Stromal cell of bone marrow (primary cell): ENCODE results near the gene SCN4A.
"Not testable (repeated sequence)": the region's sequence is repeated elsewhere in the genome, so short reads cannot be mapped to it uniquely, and the experiment has no call there.

ENCODE experiments used
- DNase-seq: peaks from one replicate; pipeline ENCODE4 v3.0.0-alpha.2; 2012; ENCODE audit warnings: low read depth

Gene SCN4A

GRCh38 chr17:63934183-63935112, 38.3 kb downstream of the SCN4A start:
- no peak for DNase-seq

- no peak for DNase-seq
Measured at GRCh38 chr17:63933598-63933997, 39.1 kb downstream of the SCN4A start.

GRCh38 chr17:63932721-63933120, 40.0 kb downstream of the SCN4A start:
- no peak for DNase-seq

- DNase-seq = no peak
Measured at GRCh38 chr17:63931981-63932561, 40.6 kb downstream of the SCN4A start, which contains the start of gene CD79B. Gene CD79B, minus strand, starts transcription at chr17:63932331. Its CDS starts 70 bp downstream, at chr17:63932261.

GRCh38 chr17:63930951-63931575, 41.7 kb downstream of the SCN4A start:
- DNase-seq = no peak

- peak; percentile 6 for DNase-seq
Measured at GRCh38 chr17:63929860-63930766, 42.6 kb downstream of the SCN4A start.

- no peak for DNase-seq
Measured at GRCh38 chr17:63928966-63929695, 43.6 kb downstream of the SCN4A start.

GRCh38 chr17:63928172-63928666, 44.5 kb downstream of the SCN4A start:
- DNase-seq = no peak

GRCh38 chr17:63927464-63928171, 45.1 kb downstream of the SCN4A start:
- DNase-seq = no peak

- no peak for DNase-seq
Measured at GRCh38 chr17:63926164-63926563, 46.6 kb downstream of the SCN4A start.

GRCh38 chr17:63925615-63926014, 47.1 kb downstream of the SCN4A start:
- no peak for DNase-seq

GRCh38 chr17:63922402-63922801, 50.3 kb downstream of the SCN4A start:
- DNase-seq = not testable (repeated sequence)

GRCh38 chr17:63920779-63921178, 51.9 kb downstream of the SCN4A start:
- not testable (repeated sequence) for DNase-seq

GRCh38 chr17:63920050-63920449, 52.7 kb downstream of the SCN4A start:
- not testable (repeated sequence) for DNase-seq

GRCh38 chr17:63919311-63919723, 53.4 kb downstream of the SCN4A start:
- DNase-seq = peak; percentile 32

- DNase-seq = not testable (repeated sequence)
Measured at GRCh38 chr17:63918789-63919305, 53.9 kb downstream of the SCN4A start, which contains the start of gene GH1. Gene GH1, minus strand, starts transcription at chr17:63918839. Its CDS starts 63 bp downstream, at chr17:63918776.

GRCh38 chr17:63918305-63918704, 54.4 kb downstream of the SCN4A start:
- DNase-seq = no peak

GRCh38 chr17:63917646-63918045, 55.1 kb downstream of the SCN4A start:
- no peak for DNase-seq

GRCh38 chr17:63917206-63917605, 55.5 kb downstream of the SCN4A start:
- not testable (repeated sequence) for DNase-seq
